ENCODE data around the gene ACSM6. TPM values are rescaled to one million over a fixed set of nuclear protein-coding genes. Genes with fewer than 3 reads are reported as not detected.

The ACSM6 gene, protein sequence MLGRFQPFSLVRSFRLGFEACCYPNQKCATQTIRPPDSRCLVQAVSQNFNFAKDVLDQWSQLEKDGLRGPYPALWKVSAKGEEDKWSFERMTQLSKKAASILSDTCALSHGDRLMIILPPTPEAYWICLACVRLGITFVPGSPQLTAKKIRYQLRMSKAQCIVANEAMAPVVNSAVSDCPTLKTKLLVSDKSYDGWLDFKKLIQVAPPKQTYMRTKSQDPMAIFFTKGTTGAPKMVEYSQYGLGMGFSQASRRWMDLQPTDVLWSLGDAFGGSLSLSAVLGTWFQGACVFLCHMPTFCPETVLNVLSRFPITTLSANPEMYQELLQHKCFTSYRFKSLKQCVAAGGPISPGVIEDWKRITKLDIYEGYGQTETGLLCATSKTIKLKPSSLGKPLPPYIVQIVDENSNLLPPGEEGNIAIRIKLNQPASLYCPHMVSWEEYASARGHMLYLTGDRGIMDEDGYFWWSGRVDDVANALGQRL
- not detected in 2 replicates for total RNA-seq

GRCh38 chr10:95193944-95194343, at the start of gene ACSM6:
ACSM6 (plus strand) TSS chr10:95194238; CDS start chr10:95194486, 248 bp downstream.

Other genes starting within 250 kb of the ACSM6 start
- not detected in 2 replicates for gene CYP2C8, start 124.7 kb upstream of the ACSM6 start, total RNA-seq
- gene PDLIM1, start 96.8 kb downstream of the ACSM6 start, total RNA-seq: 182 and 185 TPM in 2 replicates

Measured in cardiac ventricle fibroblast (primary cell).